SK-N-SH (cell line): ENCODE results near the gene LPIN2. TPM values are rescaled to one million over a fixed set of nuclear protein-coding genes. Genes with fewer than 3 reads are reported as not detected.

Source experiments
- CTCF ChIA-PET: fragments of 300-600, 350-600 bp; formaldehyde crosslinking; extraction: SDS; loops from one replicate; lab custom pipeline; 2021; lab: Yijun Ruan, JAX
- POLR2A ChIA-PET: fragments of 350-600 bp; sonication (Branson Sonifier 250); formaldehyde crosslinking; extraction: SDS; loops from one replicate; lab custom pipeline; 2020; ENCODE audit warnings: antibody characterized with exemption, inconsistent platforms; lab: Yijun Ruan, JAX
- DNase-seq: peaks from one replicate; pipeline ENCODE4 v3.0.0; 2012
- H2AFZ ChIP-seq: fragments of 200-600 bp; sonication (generic); 2 replicates; pipeline ENCODE4 v1.8.1; 2016; ENCODE audit warnings: antibody characterized with exemption, mild to moderate bottlenecking, low read depth
- H3F3A ChIP-seq: fragments of 200-600 bp; sonication (generic); replicated peaks from 2 replicates; pipeline ENCODE3; 2016; ENCODE audit warnings: antibody characterized with exemption, mild to moderate bottlenecking; ENCODE audit not compliant: insufficient read depth
- H3K27ac ChIP-seq, 2 experiments: fragments of 200-500 bp in 1 of 2; fragments of 200-600 bp in 1 of 2; sonication (Bioruptor generic) in 1 of 2; sonication (generic), shearing (Covaris generic) in 1 of 2; 2 replicates each; pipeline versions ENCODE4 v1.5.1 to v1.6.1; 2014 to 2016; ENCODE audit warnings: low read depth in 2 of 2, inconsistent platforms in 1 of 2, low read length in 1 of 2, mild to moderate bottlenecking in 1 of 2, mixed read lengths in 1 of 2
- H3K27me3 ChIP-seq: fragments of 200-600 bp; sonication (generic), shearing (Covaris generic); 2 replicates; pipeline ENCODE4 v1.6.1; 2016; ENCODE audit warnings: mixed run types; ENCODE audit not compliant: insufficient read depth
- H3K36me3 ChIP-seq, 2 experiments: fragments of 200-500 bp in 1 of 2; fragments of 200-600 bp in 1 of 2; sonication (Bioruptor generic) in 1 of 2; sonication (generic) in 1 of 2; replicated peaks in 1 of 2; 2 replicates each; pipeline versions ENCODE3 to v1.5.1; 2014 to 2016; ENCODE audit warnings: low read length in 1 of 2, mild to moderate bottlenecking in 1 of 2; ENCODE audit not compliant: insufficient read depth in 2 of 2, control insufficient read depth in 1 of 2
- H3K4me1 ChIP-seq, 2 experiments: fragments of 200-500 bp in 1 of 2; fragments of 200-600 bp in 1 of 2; sonication (Bioruptor generic) in 1 of 2; sonication (generic), shearing (Covaris generic) in 1 of 2; 2 replicates each; pipeline versions ENCODE4 v1.5.1 to v1.6.1; 2014 to 2016; ENCODE audit warnings: low read depth in 1 of 2, low read length in 1 of 2, mixed run types in 1 of 2; ENCODE audit not compliant: insufficient read depth in 2 of 2, control insufficient read depth in 1 of 2
- H3K4me2 ChIP-seq: fragments of 200-600 bp; sonication (generic), shearing (Covaris generic); 2 replicates; pipeline ENCODE4 v1.6.1; 2017; ENCODE audit warnings: mixed run types
- H3K4me3 ChIP-seq, 2 experiments: fragments of 200-500 bp in 1 of 2; fragments of 200-600 bp in 1 of 2; sonication (Bioruptor generic) in 1 of 2; sonication (generic), shearing (Covaris generic) in 1 of 2; 2 replicates each; pipeline versions ENCODE4 v1.5.1 to v1.8.1; 2014 to 2016; ENCODE audit warnings: low read depth in 2 of 2, inconsistent platforms in 1 of 2, low read length in 1 of 2, mild to moderate bottlenecking in 1 of 2, mixed read lengths in 1 of 2, moderate library complexity in 1 of 2
- H3K79me2 ChIP-seq: fragments of 200-600 bp; sonication (generic); 2 replicates; pipeline ENCODE4 v1.8.1; 2017; ENCODE audit warnings: mild to moderate bottlenecking; ENCODE audit not compliant: insufficient read depth
- H3K9ac ChIP-seq: fragments of 200-600 bp; sonication (generic); 2 replicates; pipeline ENCODE4 v1.6.1; 2017; ENCODE audit warnings: mixed run types
- H3K9me2 ChIP-seq: fragments of 200-600 bp; sonication (generic); 2 replicates; pipeline ENCODE4 v1.6.1; 2017; ENCODE audit warnings: mixed run types
- H3K9me3 ChIP-seq: fragments of 200-600 bp; sonication (generic); 2 replicates; pipeline ENCODE4 v1.6.1; 2017; ENCODE audit warnings: mixed run types, mild to moderate bottlenecking, moderate library complexity
- H4K20me1 ChIP-seq: fragments of 200-600 bp; sonication (generic); 2 replicates; pipeline ENCODE4 v1.6.1; 2017; ENCODE audit warnings: mild to moderate bottlenecking, mixed run types; ENCODE audit not compliant: insufficient read depth
- EP300 ChIP-seq, 2 experiments: IDR thresholded peaks; 2 replicates each; pipeline versions ENCODE4 v1.4.0 to v1.6.1; 2012; ENCODE audit warnings: borderline replicate concordance in 1 of 2, low read depth in 1 of 2, low read length in 1 of 2
- FOSL2 ChIP-seq: IDR thresholded peaks from 2 replicates; pipeline ENCODE4 v1.4.0; 2012; ENCODE audit warnings: low read depth, mild to moderate bottlenecking, moderate library complexity, borderline replicate concordance
- GABPA ChIP-seq: IDR thresholded peaks from 2 replicates; pipeline ENCODE4 v1.4.0; 2012; ENCODE audit warnings: low read depth, mild to moderate bottlenecking
- MXI1 ChIP-seq: IDR thresholded peaks from 2 replicates; pipeline ENCODE4 v1.6.1; 2012; ENCODE audit warnings: mild to moderate bottlenecking, low read depth, low read length, improper control_type of control experiment
- RAD21 ChIP-seq: IDR thresholded peaks from 2 replicates; pipeline ENCODE4 v1.6.1; 2012; ENCODE audit warnings: mild to moderate bottlenecking, low read length
- RCOR1 ChIP-seq: fragments of 150-350 bp; IDR thresholded peaks from 2 replicates; pipeline ENCODE4 v1.6.1; 2017; ENCODE audit warnings: antibody characterized with exemption, low read length
- RXRA ChIP-seq: IDR thresholded peaks from 2 replicates; pipeline ENCODE4 v1.4.0; 2012; ENCODE audit warnings: low read depth, mild to moderate bottlenecking, borderline replicate concordance
- TEAD4 ChIP-seq: IDR thresholded peaks from 2 replicates; pipeline ENCODE4 v1.4.0; 2012; ENCODE audit warnings: mild to moderate bottlenecking, borderline replicate concordance; ENCODE audit not compliant: insufficient read depth
- WGBS: methylation state at CpG from one replicate; pipeline ENCODE4 v1.1.6; 2017; ENCODE audit warnings: low lambda C conversion rate; 5-methylcytosine and 5-hydroxymethylcytosine counted together
- polyA plus RNA-seq, 3 experiments: library from polyadenylated mRNA; depleted of rRNA; stranded (reverse); fragments of >200 nt; gene quantifications; 2 replicates each; pipeline ENCODE4 v1.2.3, GENCODE V29; 2012
- TF ChIP-seq, protein P1 (sequence below): IDR thresholded peaks from 2 replicates; pipeline ENCODE4 v1.4.0; 2012; ENCODE audit warnings: low read depth, borderline replicate concordance
- TF ChIP-seq, protein P2 (sequence below): IDR thresholded peaks from 2 replicates; pipeline ENCODE4 v1.6.1; 2012; ENCODE audit warnings: mild to moderate bottlenecking, low read depth, low read length, moderate library complexity
- TF ChIP-seq, protein P3 (sequence below): fragments of 150-350 bp; IDR thresholded peaks from 2 replicates; pipeline ENCODE4 v1.6.1; 2017; ENCODE audit warnings: antibody characterized with exemption, low read length, low read depth, borderline replicate concordance

LPIN2 gene
- polyA plus RNA-seq, 1 of the 3 experiments (the other 2 are of a cell fraction): 19.3 TPM

DNA sequence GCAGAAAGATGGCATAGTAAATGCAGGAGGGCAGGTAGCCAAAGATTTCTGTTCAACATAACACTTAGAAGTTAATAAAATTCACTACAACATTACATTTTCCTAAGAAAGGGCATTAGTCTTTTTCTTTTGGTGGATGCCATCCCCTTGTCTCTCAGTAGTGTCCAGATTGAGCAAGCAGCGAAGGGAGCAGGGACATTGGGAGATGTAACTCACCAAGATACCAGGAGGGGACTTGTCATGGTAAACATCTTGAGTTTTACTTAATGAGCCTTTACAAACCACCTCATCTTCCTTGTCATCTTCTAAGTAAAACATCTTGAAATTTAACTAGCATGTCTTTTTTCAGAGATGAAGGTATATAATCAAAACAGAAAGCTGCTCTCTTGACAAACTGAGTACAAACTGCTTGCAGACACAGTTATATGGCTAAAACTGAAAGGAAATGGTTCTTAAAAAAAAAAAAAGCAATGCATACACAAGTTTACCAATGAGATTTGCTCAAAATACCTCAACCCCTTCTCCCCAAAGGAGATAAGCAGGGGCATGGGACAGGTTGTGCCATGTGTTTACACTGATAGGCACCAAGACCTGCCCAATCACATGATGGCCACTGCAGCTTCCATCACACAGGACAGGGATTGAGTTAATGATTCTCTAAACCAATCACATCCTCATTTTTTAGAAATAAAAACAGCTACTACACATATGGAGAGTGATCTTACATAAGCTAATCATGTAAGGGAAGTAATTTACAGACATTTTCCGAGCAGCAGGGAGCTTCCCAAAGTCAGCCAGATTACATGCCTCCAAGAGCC is 30.3 kb downstream of the LPIN2 start:
- H3K9me3 ChIP-seq: 0 out of 2 replicates have a peak, but pooled peaks cover 5% of the 10 kb centered on the region
- peaks cover 62% of the 10 kb centered on the region for H3F3A ChIP-seq
- ChIA-PET CTCF (interaction anchor here (0.8 to 1.8 kb wide), 2 partner anchors 15 to 146 kb away, joined by 3 to 4 read pairs; no protein-coding TSS in a partner anchor), POLR2A (no interaction called here)
- no peaks in the 10 kb centered on the region for H3K27me3 ChIP-seq
- peak overlapping the region; percentile 44 for H3K4me2 ChIP-seq
- H3K9ac ChIP-seq: peak overlapping the region; percentile 41; the same call in 1 of the 2 replicates
- H3K4me3 ChIP-seq: 0 out of 4 replicates have a peak overlapping the region, but pooled peaks of 1 of the 2 experiments have one; percentile 25
- H3K36me3 ChIP-seq: peaks cover 2 to 14% of the 10 kb centered on the region in 2 experiments
- H4K20me1 ChIP-seq: no peaks in the 10 kb centered on the region
- TF ChIP-seq FOSL2: no peak
- TF ChIP-seq EP300 (IDR thresholded peaks at IDR 0.05; ENCODE audit: borderline replicate concordance in 1 of 2, low read depth in 1 of 2, low read length in 1 of 2): 0 out of 4 replicates have a peak, but pooled peaks of 1 of the 2 experiments have one; percentile 8
- H3K9me2 ChIP-seq: no peaks in the 10 kb centered on the region
- H3K27ac ChIP-seq: peak overlapping the region; percentile 76 to 96
- 84% methylated on average over 2 of the region's 2 CpGs for WGBS
- H2AFZ ChIP-seq: no peak overlapping the region
- peaks cover 14 to 46% of the 10 kb centered on the region in 2 experiments for H3K4me1 ChIP-seq
- H3K79me2 ChIP-seq: peaks cover 92% of the 10 kb centered on the region
- no peak for DNase-seq

- no peak for TF ChIP-seq TEAD4
- TF ChIP-seq, protein P1, sequence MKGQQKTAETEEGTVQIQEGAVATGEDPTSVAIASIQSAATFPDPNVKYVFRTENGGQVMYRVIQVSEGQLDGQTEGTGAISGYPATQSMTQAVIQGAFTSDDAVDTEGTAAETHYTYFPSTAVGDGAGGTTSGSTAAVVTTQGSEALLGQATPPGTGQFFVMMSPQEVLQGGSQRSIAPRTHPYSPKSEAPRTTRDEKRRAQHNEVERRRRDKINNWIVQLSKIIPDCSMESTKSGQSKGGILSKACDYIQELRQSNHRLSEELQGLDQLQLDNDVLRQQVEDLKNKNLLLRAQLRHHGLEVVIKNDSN: no peak
- no peak for TF ChIP-seq RAD21
- no peak for TF ChIP-seq RCOR1
- TF ChIP-seq, protein P2, sequence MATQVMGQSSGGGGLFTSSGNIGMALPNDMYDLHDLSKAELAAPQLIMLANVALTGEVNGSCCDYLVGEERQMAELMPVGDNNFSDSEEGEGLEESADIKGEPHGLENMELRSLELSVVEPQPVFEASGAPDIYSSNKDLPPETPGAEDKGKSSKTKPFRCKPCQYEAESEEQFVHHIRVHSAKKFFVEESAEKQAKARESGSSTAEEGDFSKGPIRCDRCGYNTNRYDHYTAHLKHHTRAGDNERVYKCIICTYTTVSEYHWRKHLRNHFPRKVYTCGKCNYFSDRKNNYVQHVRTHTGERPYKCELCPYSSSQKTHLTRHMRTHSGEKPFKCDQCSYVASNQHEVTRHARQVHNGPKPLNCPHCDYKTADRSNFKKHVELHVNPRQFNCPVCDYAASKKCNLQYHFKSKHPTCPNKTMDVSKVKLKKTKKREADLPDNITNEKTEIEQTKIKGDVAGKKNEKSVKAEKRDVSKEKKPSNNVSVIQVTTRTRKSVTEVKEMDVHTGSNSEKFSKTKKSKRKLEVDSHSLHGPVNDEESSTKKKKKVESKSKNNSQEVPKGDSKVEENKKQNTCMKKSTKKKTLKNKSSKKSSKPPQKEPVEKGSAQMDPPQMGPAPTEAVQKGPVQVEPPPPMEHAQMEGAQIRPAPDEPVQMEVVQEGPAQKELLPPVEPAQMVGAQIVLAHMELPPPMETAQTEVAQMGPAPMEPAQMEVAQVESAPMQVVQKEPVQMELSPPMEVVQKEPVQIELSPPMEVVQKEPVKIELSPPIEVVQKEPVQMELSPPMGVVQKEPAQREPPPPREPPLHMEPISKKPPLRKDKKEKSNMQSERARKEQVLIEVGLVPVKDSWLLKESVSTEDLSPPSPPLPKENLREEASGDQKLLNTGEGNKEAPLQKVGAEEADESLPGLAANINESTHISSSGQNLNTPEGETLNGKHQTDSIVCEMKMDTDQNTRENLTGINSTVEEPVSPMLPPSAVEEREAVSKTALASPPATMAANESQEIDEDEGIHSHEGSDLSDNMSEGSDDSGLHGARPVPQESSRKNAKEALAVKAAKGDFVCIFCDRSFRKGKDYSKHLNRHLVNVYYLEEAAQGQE: no peak
- TF ChIP-seq GABPA: no peak
- TF ChIP-seq, protein P3, sequence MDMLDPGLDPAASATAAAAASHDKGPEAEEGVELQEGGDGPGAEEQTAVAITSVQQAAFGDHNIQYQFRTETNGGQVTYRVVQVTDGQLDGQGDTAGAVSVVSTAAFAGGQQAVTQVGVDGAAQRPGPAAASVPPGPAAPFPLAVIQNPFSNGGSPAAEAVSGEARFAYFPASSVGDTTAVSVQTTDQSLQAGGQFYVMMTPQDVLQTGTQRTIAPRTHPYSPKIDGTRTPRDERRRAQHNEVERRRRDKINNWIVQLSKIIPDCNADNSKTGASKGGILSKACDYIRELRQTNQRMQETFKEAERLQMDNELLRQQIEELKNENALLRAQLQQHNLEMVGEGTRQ: no peak
- no peak for TF ChIP-seq RXRA
- TF ChIP-seq MXI1: no peak
- peaks cover 14 to 51% of the 10 kb centered on the region in 2 experiments for H3K4me1 ChIP-seq
- no peaks in the 10 kb centered on the region for H4K20me1 ChIP-seq
- H3K9me2 ChIP-seq: no peaks in the 10 kb centered on the region
- no peak for DNase-seq
- H3K27ac ChIP-seq: peak overlapping the region; percentile 76 to 96; a peak in 3 of 4 replicates
- CTCF ChIA-PET: interaction anchor here (1.8 kb wide), 1 partner anchor 147 kb away, joined by 4 read pairs; no protein-coding TSS in a partner anchor
- H3K79me2 ChIP-seq: peaks cover 92% of the 10 kb centered on the region
- peaks cover 2 to 14% of the 10 kb centered on the region in 2 experiments for H3K36me3 ChIP-seq
- POLR2A ChIA-PET: no interaction called here
- peak overlapping the region; percentile 65; the same call in 1 of the 2 replicates for H3K4me2 ChIP-seq
- H3K9ac ChIP-seq: peak overlapping the region; percentile 41; the same call in 1 of the 2 replicates
- H3K4me3 ChIP-seq: no peak overlapping the region
- H3K27me3 ChIP-seq: no peaks in the 10 kb centered on the region
- H2AFZ ChIP-seq: no peak overlapping the region
- 78% methylated on average over 1 of the region's 1 CpG for WGBS
- H3F3A ChIP-seq: peaks cover 61% of the 10 kb centered on the region
- H3K9me3 ChIP-seq: 0 out of 2 replicates have a peak, but pooled peaks cover 5% of the 10 kb centered on the region
Observed at GRCh38 chr18:2982022-2982421, 30.9 kb downstream of the LPIN2 start.
